Neural cell (in vitro differentiated cells): Measurements from ENCODE around the gene FANCC. TPM values are rescaled to one million over a fixed set of nuclear protein-coding genes. Genes with fewer than 3 reads are reported as not detected.

Experiments used
- H2AFZ ChIP-seq: fragments of 200-600, 300-800 bp; sonication (generic), shearing (Covaris generic); 2 replicates; pipeline ENCODE4 v1.6.0; 2014; ENCODE audit warnings: low read depth, mild to moderate bottlenecking, antibody characterized with exemption, low read length, moderate library complexity
- H3F3A ChIP-seq: fragments of 200-600 bp; shearing (Covaris generic); 2 replicates; pipeline ENCODE4 v1.6.1; 2016; ENCODE audit warnings: mild to moderate bottlenecking, moderate library complexity, mixed read lengths, antibody characterized with exemption, low read length; ENCODE audit not compliant: insufficient read depth, poor library complexity, severe bottlenecking
- H3K27ac ChIP-seq: fragments of 200-600, 300-800 bp; sonication (generic), shearing (Covaris generic); 2 replicates; pipeline ENCODE4 v1.5.1; 2014; ENCODE audit warnings: mild to moderate bottlenecking, low read length, moderate library complexity
- H3K27me3 ChIP-seq: fragments of 300-800, 200-600 bp; sonication (generic), shearing (Covaris generic); 2 replicates; pipeline ENCODE4 v1.6.0; 2014; ENCODE audit warnings: mild to moderate bottlenecking, low read depth, low read length, moderate library complexity; ENCODE audit not compliant: insufficient read depth
- H3K36me3 ChIP-seq: fragments of 300-800, 200-600 bp; sonication (generic), shearing (Covaris generic); 2 replicates; pipeline ENCODE4 v1.5.1; 2014; ENCODE audit warnings: mild to moderate bottlenecking, antibody characterized with exemption, low read length, moderate library complexity; ENCODE audit not compliant: insufficient read depth
- H3K4me2 ChIP-seq: fragments of 300-800, 200-600 bp; sonication (generic), shearing (Covaris generic); 2 replicates; pipeline ENCODE4 v1.6.0; 2014; ENCODE audit warnings: mild to moderate bottlenecking, low read length
- H3K4me3 ChIP-seq: fragments of 300-800, 200-600 bp; sonication (generic), shearing (Covaris generic); 2 replicates; pipeline ENCODE4 v1.5.1; 2014; ENCODE audit warnings: mild to moderate bottlenecking, low read length, moderate library complexity
- H3K79me2 ChIP-seq: fragments of 200-600 bp; shearing (Covaris generic); replicated peaks from 2 replicates; pipeline ENCODE4 v1.6.0; 2014; ENCODE audit warnings: mild to moderate bottlenecking, low read length, moderate library complexity; ENCODE audit not compliant: insufficient read depth
- H3K9ac ChIP-seq: fragments of 300-800, 200-600 bp; sonication (generic), shearing (Covaris generic); 2 replicates; pipeline ENCODE4 v1.6.1; 2016; ENCODE audit warnings: mild to moderate bottlenecking, low read length, mixed read lengths
- H3K9me2 ChIP-seq: fragments of 200-600 bp; shearing (Covaris generic); 2 replicates; pipeline ENCODE4 v1.6.1; 2016; ENCODE audit warnings: mild to moderate bottlenecking, low read length, mixed read lengths; ENCODE audit not compliant: insufficient read depth
- H3K9me3 ChIP-seq: fragments of 200-600, 300-800 bp; sonication (generic), shearing (Covaris generic); 2 replicates; pipeline ENCODE4 v1.6.1; 2016; ENCODE audit warnings: mild to moderate bottlenecking, mixed run types, low read length, moderate library complexity, mixed read lengths
- H4K20me1 ChIP-seq: fragments of 200-600 bp; shearing (Covaris generic); 2 replicates; pipeline ENCODE4 v1.6.1; 2016; ENCODE audit warnings: mild to moderate bottlenecking, mixed run types; ENCODE audit not compliant: insufficient read depth
- CTCF ChIP-seq: fragments of 450-650 bp; IDR thresholded peaks from 2 replicates; pipeline ENCODE4 v1.5.1; 2014; ENCODE audit warnings: antibody characterized with exemption, mild to moderate bottlenecking, moderate library complexity; ENCODE audit not compliant: poor library complexity, severe bottlenecking
- EP300 ChIP-seq: fragments of 450-650 bp; conservative IDR thresholded peaks from 2 replicates; pipeline ENCODE4 v1.6.1; 2014; ENCODE audit warnings: antibody characterized with exemption, mild to moderate bottlenecking, moderate library complexity; ENCODE audit not compliant: poor library complexity, severe bottlenecking
- EZH2 ChIP-seq: fragments of 200-600, 300-800 bp; shearing (Covaris generic), sonication (generic); IDR thresholded peaks from 2 replicates; pipeline ENCODE4 v1.6.1; 2014; ENCODE audit warnings: antibody characterized with exemption, low read length, borderline replicate concordance, mild to moderate bottlenecking; ENCODE audit not compliant: insufficient read depth, poor library complexity, severe bottlenecking
- MXI1 ChIP-seq: fragments of 450-650 bp; conservative IDR thresholded peaks from 2 replicates; pipeline ENCODE4 v1.6.1; 2014; ENCODE audit warnings: antibody characterized with exemption, mild to moderate bottlenecking; ENCODE audit not compliant: poor library complexity, severe bottlenecking
- POLR2AphosphoS5 ChIP-seq: IDR thresholded peaks from 2 replicates; pipeline ENCODE4 v1.6.1; 2012
- RAD21 ChIP-seq: fragments of 450-650 bp; conservative IDR thresholded peaks from 2 replicates; pipeline ENCODE4 v1.6.1; 2014; ENCODE audit warnings: antibody characterized with exemption, mild to moderate bottlenecking, moderate library complexity
- REST ChIP-seq: IDR thresholded peaks from 2 replicates; pipeline ENCODE4 v1.6.1; 2012; ENCODE audit warnings: borderline replicate concordance
- SMC3 ChIP-seq: fragments of 450-650 bp; conservative IDR thresholded peaks from 2 replicates; pipeline ENCODE4 v1.6.1; 2014; ENCODE audit warnings: antibody characterized with exemption, mild to moderate bottlenecking, moderate library complexity; ENCODE audit not compliant: poor library complexity
- TAF1 ChIP-seq: IDR thresholded peaks from 2 replicates; pipeline ENCODE4 v1.6.1; 2012; ENCODE audit warnings: low read depth
- polyA plus RNA-seq: library from polyadenylated mRNA; depleted of rRNA; stranded (reverse); fragments of >200 nt; gene quantifications from 2 replicates; pipeline ENCODE4 v1.2.3, GENCODE V29; 2014

Gene FANCC
- polyA plus RNA-seq, 1 donor from 2014 or later, result 9.7 TPM

DNA sequence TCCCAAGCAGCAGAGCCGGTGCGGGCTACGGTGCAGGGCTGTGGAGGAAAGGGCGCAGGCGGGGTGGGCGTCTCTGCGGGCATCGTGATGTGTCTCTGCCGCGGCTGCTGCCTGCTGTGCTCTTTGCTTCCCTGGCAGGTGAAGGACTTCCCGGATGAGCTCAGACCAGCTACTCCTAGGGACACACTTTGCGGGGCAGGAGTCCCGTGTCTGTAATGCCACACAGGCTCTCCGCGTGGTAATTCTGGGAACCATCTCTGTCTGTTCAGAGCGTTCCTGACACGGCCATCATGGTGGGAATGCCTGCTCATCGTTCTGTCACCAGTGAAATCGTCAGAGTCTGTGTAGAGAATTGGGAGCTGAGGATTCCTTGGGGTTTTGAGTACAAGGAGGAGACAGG, 235.5 kb downstream of the FANCC start:
- H3K79me2 ChIP-seq, result no peaks in the 10 kb centered on the region
- no peak overlapping the region for H2AFZ ChIP-seq
- H3K27me3 ChIP-seq, result no peaks in the 10 kb centered on the region
- H3K4me3 ChIP-seq, result no peak overlapping the region
- no peaks in the 10 kb centered on the region for H3K36me3 ChIP-seq
- no peak overlapping the region for H3K27ac ChIP-seq
- no peaks in the 10 kb centered on the region for H4K20me1 ChIP-seq
- H3K9me3 ChIP-seq, result no peaks in the 10 kb centered on the region
- no peaks in the 10 kb centered on the region for H3K9me2 ChIP-seq
- no peaks in the 10 kb centered on the region for H3F3A ChIP-seq
- no peak for TF ChIP-seq EP300
- TF ChIP-seq EZH2, result no peak
- no peak for TF ChIP-seq TAF1
- TF ChIP-seq MXI1, result no peak
- no peak for TF ChIP-seq POLR2AphosphoS5
- TF ChIP-seq RAD21, result no peak
- TF ChIP-seq SMC3, result no peak
- TF ChIP-seq CTCF, result no peak
- TF ChIP-seq REST, result no peak
- no peak overlapping the region for H3K4me2 ChIP-seq
- no peak overlapping the region for H3K9ac ChIP-seq

DNA sequence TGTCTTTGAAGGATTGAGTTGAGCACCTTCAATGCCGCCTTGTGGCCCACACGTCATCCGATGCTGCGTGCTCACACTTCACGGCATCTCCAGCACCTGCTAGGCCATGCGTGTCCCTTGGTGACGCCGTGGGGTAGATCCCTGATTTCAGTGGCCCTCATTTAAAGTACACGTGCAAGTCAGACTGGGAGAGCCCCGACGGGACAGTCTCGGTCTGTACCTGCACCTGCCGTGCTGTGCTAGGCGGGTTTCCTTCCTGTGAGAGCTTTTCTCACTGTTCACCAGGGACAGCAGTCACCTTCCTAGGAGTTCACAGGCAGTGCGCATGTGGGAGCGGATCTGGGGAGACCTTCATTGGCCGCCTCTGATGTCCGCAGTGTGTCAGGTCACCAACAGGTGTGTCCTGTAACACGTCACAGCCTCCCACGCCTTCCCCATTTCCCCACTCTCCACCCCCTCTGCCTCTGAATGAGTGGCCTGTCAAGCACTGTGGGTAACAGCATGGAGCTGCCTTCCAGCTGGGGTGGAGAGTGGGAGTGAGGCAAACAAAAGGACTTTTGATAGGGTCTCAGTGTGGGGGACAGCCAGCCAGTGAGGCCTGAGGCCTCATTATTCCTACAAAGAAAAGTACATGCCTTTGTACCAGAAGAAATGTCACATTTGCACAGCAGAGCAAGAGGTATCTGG, 236.4 kb downstream of the FANCC start:
- H3K27me3 ChIP-seq, result no peaks in the 10 kb centered on the region
- H3K79me2 ChIP-seq, result no peaks in the 10 kb centered on the region

More for the DNA sequence above, 236.4 kb downstream of the FANCC start:
- Histone ChIP-seq H3K4me2 (no peak overlapping the region), H3K9ac (no peak overlapping the region), H3K4me3 (no peak overlapping the region), H3F3A (no peaks in the 10 kb centered on the region), H3K9me3 (no peaks in the 10 kb centered on the region), H3K9me2 (no peaks in the 10 kb centered on the region), H4K20me1 (no peaks in the 10 kb centered on the region), H3K36me3 (no peaks in the 10 kb centered on the region), H3K27ac (no peak overlapping the region), H2AFZ (no peak overlapping the region)
- TF ChIP-seq MXI1 (no peak), CTCF (no peak), EP300 (no peak), RAD21 (no peak)
